ENCODE data around the gene OR5A1.

OR5A1 gene

GRCh38 chr11:59479906-59480305 lies 43.6 kb downstream of the OR5A1 start:
- DNase-seq (ENCODE audit: low spot score): no peak

- DNase-seq (ENCODE audit: low spot score): no peak
These were observed 44.1 kb downstream of the OR5A1 start for GRCh38 chr11:59480359-59480758.
